SK-N-SH (cell line): ENCODE measurements around the gene CPT1B. TPM values are rescaled to one million over a fixed set of nuclear protein-coding genes. Genes with fewer than 3 reads are reported as not detected.

ENCODE experiments used
- CTCF ChIA-PET: fragments of 300-600, 350-600 bp; formaldehyde crosslinking; extraction: SDS; loops from one replicate; lab custom pipeline; 2021; lab: Yijun Ruan, JAX
- POLR2A ChIA-PET: fragments of 350-600 bp; sonication (Branson Sonifier 250); formaldehyde crosslinking; extraction: SDS; loops from one replicate; lab custom pipeline; 2020; ENCODE audit warnings: antibody characterized with exemption, inconsistent platforms; lab: Yijun Ruan, JAX
- DNase-seq: peaks from one replicate; pipeline ENCODE4 v3.0.0; 2012
- H2AFZ ChIP-seq: fragments of 200-600 bp; sonication (generic); 2 replicates; pipeline ENCODE4 v1.8.1; 2016; ENCODE audit warnings: antibody characterized with exemption, mild to moderate bottlenecking, low read depth
- H3F3A ChIP-seq: fragments of 200-600 bp; sonication (generic); replicated peaks from 2 replicates; pipeline ENCODE3; 2016; ENCODE audit warnings: antibody characterized with exemption, mild to moderate bottlenecking; ENCODE audit not compliant: insufficient read depth
- H3K27ac ChIP-seq, 2 experiments: fragments of 200-500 bp in 1 of 2; fragments of 200-600 bp in 1 of 2; sonication (Bioruptor generic) in 1 of 2; sonication (generic), shearing (Covaris generic) in 1 of 2; 2 replicates each; pipeline versions ENCODE4 v1.5.1 to v1.6.1; 2014 to 2016; ENCODE audit warnings: low read depth in 2 of 2, inconsistent platforms in 1 of 2, low read length in 1 of 2, mild to moderate bottlenecking in 1 of 2, mixed read lengths in 1 of 2
- H3K27me3 ChIP-seq: fragments of 200-600 bp; sonication (generic), shearing (Covaris generic); 2 replicates; pipeline ENCODE4 v1.6.1; 2016; ENCODE audit warnings: mixed run types; ENCODE audit not compliant: insufficient read depth
- H3K36me3 ChIP-seq, 2 experiments: fragments of 200-500 bp in 1 of 2; fragments of 200-600 bp in 1 of 2; sonication (Bioruptor generic) in 1 of 2; sonication (generic) in 1 of 2; replicated peaks in 1 of 2; 2 replicates each; pipeline versions ENCODE3 to v1.5.1; 2014 to 2016; ENCODE audit warnings: low read length in 1 of 2, mild to moderate bottlenecking in 1 of 2; ENCODE audit not compliant: insufficient read depth in 2 of 2, control insufficient read depth in 1 of 2
- H3K4me1 ChIP-seq, 2 experiments: fragments of 200-500 bp in 1 of 2; fragments of 200-600 bp in 1 of 2; sonication (Bioruptor generic) in 1 of 2; sonication (generic), shearing (Covaris generic) in 1 of 2; 2 replicates each; pipeline versions ENCODE4 v1.5.1 to v1.6.1; 2014 to 2016; ENCODE audit warnings: low read depth in 1 of 2, low read length in 1 of 2, mixed run types in 1 of 2; ENCODE audit not compliant: insufficient read depth in 2 of 2, control insufficient read depth in 1 of 2
- H3K4me2 ChIP-seq: fragments of 200-600 bp; sonication (generic), shearing (Covaris generic); 2 replicates; pipeline ENCODE4 v1.6.1; 2017; ENCODE audit warnings: mixed run types
- H3K4me3 ChIP-seq, 2 experiments: fragments of 200-500 bp in 1 of 2; fragments of 200-600 bp in 1 of 2; sonication (Bioruptor generic) in 1 of 2; sonication (generic), shearing (Covaris generic) in 1 of 2; 2 replicates each; pipeline versions ENCODE4 v1.5.1 to v1.8.1; 2014 to 2016; ENCODE audit warnings: low read depth in 2 of 2, inconsistent platforms in 1 of 2, low read length in 1 of 2, mild to moderate bottlenecking in 1 of 2, mixed read lengths in 1 of 2, moderate library complexity in 1 of 2
- H3K79me2 ChIP-seq: fragments of 200-600 bp; sonication (generic); 2 replicates; pipeline ENCODE4 v1.8.1; 2017; ENCODE audit warnings: mild to moderate bottlenecking; ENCODE audit not compliant: insufficient read depth
- H3K9ac ChIP-seq: fragments of 200-600 bp; sonication (generic); 2 replicates; pipeline ENCODE4 v1.6.1; 2017; ENCODE audit warnings: mixed run types
- H3K9me2 ChIP-seq: fragments of 200-600 bp; sonication (generic); 2 replicates; pipeline ENCODE4 v1.6.1; 2017; ENCODE audit warnings: mixed run types
- H3K9me3 ChIP-seq: fragments of 200-600 bp; sonication (generic); 2 replicates; pipeline ENCODE4 v1.6.1; 2017; ENCODE audit warnings: mixed run types, mild to moderate bottlenecking, moderate library complexity
- H4K20me1 ChIP-seq: fragments of 200-600 bp; sonication (generic); 2 replicates; pipeline ENCODE4 v1.6.1; 2017; ENCODE audit warnings: mild to moderate bottlenecking, mixed run types; ENCODE audit not compliant: insufficient read depth
- EZH2phosphoT487 ChIP-seq: fragments of 200-600 bp; sonication (generic); IDR thresholded peaks from 2 replicates; pipeline ENCODE4 v1.6.1; 2017; ENCODE audit warnings: low read depth, mixed run types, mild to moderate bottlenecking, antibody characterized with exemption, moderate library complexity, borderline replicate concordance
- FOXJ3 ChIP-seq: sonication (generic); formaldehyde crosslinking; IDR thresholded peaks from 2 replicates; pipeline ENCODE4 v1.5.1; 2020; ENCODE audit warnings: mild to moderate bottlenecking, missing genetic modification reagents
- GABPA ChIP-seq: IDR thresholded peaks from 2 replicates; pipeline ENCODE4 v1.4.0; 2012; ENCODE audit warnings: low read depth, mild to moderate bottlenecking
- IRF3 ChIP-seq: fragments of 150-350 bp; IDR thresholded peaks from 2 replicates; pipeline ENCODE4 v1.6.1; 2016; ENCODE audit warnings: mild to moderate bottlenecking, low read depth, low read length
- JUND ChIP-seq: IDR thresholded peaks from 2 replicates; pipeline ENCODE4 v1.4.0; 2012
- NFIC ChIP-seq: IDR thresholded peaks from 2 replicates; pipeline ENCODE4 v1.4.0; 2012; ENCODE audit warnings: borderline replicate concordance
- POLR2AphosphoS5 ChIP-seq: IDR thresholded peaks from 2 replicates; pipeline ENCODE4 v1.6.1; 2012; ENCODE audit warnings: low read depth, low read length
- RAD21 ChIP-seq: IDR thresholded peaks from 2 replicates; pipeline ENCODE4 v1.6.1; 2012; ENCODE audit warnings: mild to moderate bottlenecking, low read length
- TAF1 ChIP-seq: IDR thresholded peaks from 2 replicates; pipeline ENCODE4 v1.6.1; 2012; ENCODE audit warnings: low read depth, mild to moderate bottlenecking, low read length, moderate library complexity, borderline replicate concordance
- TEAD4 ChIP-seq: IDR thresholded peaks from 2 replicates; pipeline ENCODE4 v1.4.0; 2012; ENCODE audit warnings: mild to moderate bottlenecking, borderline replicate concordance; ENCODE audit not compliant: insufficient read depth
- USF1 ChIP-seq: IDR thresholded peaks from 2 replicates; pipeline ENCODE4 v1.4.0; 2012; ENCODE audit warnings: low read depth, borderline replicate concordance
- USF2 ChIP-seq: fragments of 150-350 bp; IDR thresholded peaks from 2 replicates; pipeline ENCODE4 v1.6.1; 2017; ENCODE audit warnings: antibody characterized with exemption, low read length, low read depth, borderline replicate concordance
- WGBS: methylation state at CpG from one replicate; pipeline ENCODE4 v1.1.6; 2017; ENCODE audit warnings: low lambda C conversion rate; 5-methylcytosine and 5-hydroxymethylcytosine counted together
- polyA plus RNA-seq, 3 experiments: library from polyadenylated mRNA; depleted of rRNA; stranded (reverse); fragments of >200 nt; gene quantifications; 2 replicates each; pipeline ENCODE4 v1.2.3, GENCODE V29; 2012
- TF ChIP-seq, protein P1 (sequence below): IDR thresholded peaks from 2 replicates; pipeline ENCODE4; 2012
- TF ChIP-seq, protein P2 (sequence below): IDR thresholded peaks from 2 replicates; pipeline ENCODE4 v1.4.0; 2012; ENCODE audit warnings: low read depth, borderline replicate concordance

Gene CPT1B
- polyA plus RNA-seq, 1 of the 3 experiments (the other 2 are of a cell fraction): 33.2 TPM

GRCh38 chr22:50584106-50585096, 6.2 kb upstream of the CPT1B start:
- ChIA-PET POLR2A (interaction anchor here (0.7 kb wide), 1 partner anchor 36 kb away, joined by 4 read pairs; no protein-coding TSS in a partner anchor), CTCF (interaction anchor here (0.7 to 1.1 kb wide), 3 partner anchors 36 to 258 kb away, joined by 3 to 4 read pairs (median 3); no protein-coding TSS in a partner anchor)
- H3F3A ChIP-seq: no peaks in the 10 kb centered on the region
- H3K9me3 ChIP-seq: no peaks in the 10 kb centered on the region
- 95% methylated on average over 23 of the region's 23 CpGs for WGBS
- peak overlapping the region; percentile 90 for H3K4me2 ChIP-seq
- H3K27me3 ChIP-seq: no peaks in the 10 kb centered on the region
- peaks cover 0 to 14% of the 10 kb centered on the region in 2 experiments; a peak in 1 of 4 replicates for H3K4me1 ChIP-seq
- peak overlapping the region; percentile 96 for H3K9ac ChIP-seq
- H4K20me1 ChIP-seq: no peaks in the 10 kb centered on the region
- peaks cover 0 to 9% of the 10 kb centered on the region in 2 experiments for H3K36me3 ChIP-seq
- 0 out of 4 replicates have a peak overlapping the region, but pooled peaks of 1 of the 2 experiments have one; percentile 94 for H3K4me3 ChIP-seq
- H3K27ac ChIP-seq: no peak overlapping the region
- TF ChIP-seq EZH2phosphoT487: no peak
- no peak for TF ChIP-seq TAF1
- TF ChIP-seq, protein P1, sequence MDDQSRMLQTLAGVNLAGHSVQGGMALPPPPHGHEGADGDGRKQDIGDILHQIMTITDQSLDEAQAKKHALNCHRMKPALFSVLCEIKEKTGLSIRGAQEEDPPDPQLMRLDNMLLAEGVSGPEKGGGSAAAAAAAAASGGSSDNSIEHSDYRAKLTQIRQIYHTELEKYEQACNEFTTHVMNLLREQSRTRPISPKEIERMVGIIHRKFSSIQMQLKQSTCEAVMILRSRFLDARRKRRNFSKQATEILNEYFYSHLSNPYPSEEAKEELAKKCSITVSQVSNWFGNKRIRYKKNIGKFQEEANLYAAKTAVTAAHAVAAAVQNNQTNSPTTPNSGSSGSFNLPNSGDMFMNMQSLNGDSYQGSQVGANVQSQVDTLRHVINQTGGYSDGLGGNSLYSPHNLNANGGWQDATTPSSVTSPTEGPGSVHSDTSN: no peak
- TF ChIP-seq, protein P2, sequence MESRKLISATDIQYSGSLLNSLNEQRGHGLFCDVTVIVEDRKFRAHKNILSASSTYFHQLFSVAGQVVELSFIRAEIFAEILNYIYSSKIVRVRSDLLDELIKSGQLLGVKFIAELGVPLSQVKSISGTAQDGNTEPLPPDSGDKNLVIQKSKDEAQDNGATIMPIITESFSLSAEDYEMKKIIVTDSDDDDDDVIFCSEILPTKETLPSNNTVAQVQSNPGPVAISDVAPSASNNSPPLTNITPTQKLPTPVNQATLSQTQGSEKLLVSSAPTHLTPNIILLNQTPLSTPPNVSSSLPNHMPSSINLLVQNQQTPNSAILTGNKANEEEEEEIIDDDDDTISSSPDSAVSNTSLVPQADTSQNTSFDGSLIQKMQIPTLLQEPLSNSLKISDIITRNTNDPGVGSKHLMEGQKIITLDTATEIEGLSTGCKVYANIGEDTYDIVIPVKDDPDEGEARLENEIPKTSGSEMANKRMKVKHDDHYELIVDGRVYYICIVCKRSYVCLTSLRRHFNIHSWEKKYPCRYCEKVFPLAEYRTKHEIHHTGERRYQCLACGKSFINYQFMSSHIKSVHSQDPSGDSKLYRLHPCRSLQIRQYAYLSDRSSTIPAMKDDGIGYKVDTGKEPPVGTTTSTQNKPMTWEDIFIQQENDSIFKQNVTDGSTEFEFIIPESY: no peak
- TF ChIP-seq IRF3: no peak
- TF ChIP-seq, all 33 proteins: peak for 0
- no peak overlapping the region for H2AFZ ChIP-seq
- DNase-seq: no peak
- H3K9me2 ChIP-seq: no peaks in the 10 kb centered on the region
- H3K79me2 ChIP-seq: peaks cover 24% of the 10 kb centered on the region; the same call in 1 of the 2 replicates

DNA sequence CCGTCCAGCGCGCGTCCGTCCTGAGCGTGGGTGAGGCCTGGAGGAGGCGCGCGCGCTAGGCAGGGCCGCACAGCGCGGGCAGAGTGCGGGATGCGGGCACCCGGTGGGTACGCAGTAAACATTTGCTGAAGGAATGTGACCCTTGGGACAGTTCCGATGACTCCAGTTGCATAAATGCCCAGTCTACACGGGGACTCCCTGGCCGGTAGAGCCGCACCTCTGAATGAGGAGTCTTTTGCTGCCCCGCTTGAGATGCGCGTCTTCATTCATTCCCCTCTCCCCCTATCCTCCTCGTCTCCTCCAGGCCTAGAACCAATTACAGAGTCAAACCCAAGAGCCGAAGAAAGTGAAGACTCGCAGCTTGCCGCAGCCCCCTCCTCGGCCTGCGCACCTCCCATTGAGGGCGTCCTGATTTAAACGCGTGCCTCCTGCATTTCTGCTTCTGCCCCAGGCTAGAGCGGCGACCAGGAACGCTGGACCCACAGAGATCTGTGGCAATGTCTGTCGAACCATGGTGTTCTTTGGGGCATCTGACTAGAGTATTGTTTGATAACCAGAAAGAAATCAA, 5.2 kb upstream of the CPT1B start:
- H2AFZ ChIP-seq: peak overlapping the region; percentile 66; the same call in 1 of the 2 replicates
- POLR2A ChIA-PET: interaction anchor here (0.7 to 2.3 kb wide), 2 partner anchors 37 to 58 kb away, joined by 4 to 10 read pairs; partner anchors contain the start of gene SCO2
- H3K9me3 ChIP-seq: no peaks in the 10 kb centered on the region
- no peak for DNase-seq
- no peaks in the 10 kb centered on the region for H3K9me2 ChIP-seq
- no peak for TF ChIP-seq RAD21
- TF ChIP-seq USF1: no peak
- TF ChIP-seq TEAD4: no peak
- TF ChIP-seq FOXJ3 (CRISPR knock-in tag): no peak
- no peak for TF ChIP-seq GABPA
- TF ChIP-seq NFIC: no peak
- no peak for TF ChIP-seq JUND
- TF ChIP-seq, protein P1: no peak
- TF ChIP-seq POLR2AphosphoS5: no peak
- TF ChIP-seq USF2: no peak
- CTCF ChIA-PET: interaction anchor here (2.0 to 2.6 kb wide), 2 partner anchors 37 to 58 kb away, joined by 6 to 9 read pairs; partner anchors contain the start of gene SCO2
- peaks cover 0 to 14% of the 10 kb centered on the region in 2 experiments; a peak in 1 of 4 replicates for H3K4me1 ChIP-seq
- no peaks in the 10 kb centered on the region for H3F3A ChIP-seq
- H3K4me2 ChIP-seq: peak overlapping the region; percentile 90
- H4K20me1 ChIP-seq: no peaks in the 10 kb centered on the region
- peak overlapping the region; percentile 96 for H3K9ac ChIP-seq
- H3K36me3 ChIP-seq: peaks cover 0 to 20% of the 10 kb centered on the region in 2 experiments
- peak overlapping the region in 1 of 2 experiments; percentile 67; a peak in 3 of 4 replicates for H3K27ac ChIP-seq
- H3K4me3 ChIP-seq: peak overlapping the region; percentile 89 to 94
- H3K27me3 ChIP-seq: no peaks in the 10 kb centered on the region
- 4% methylated on average over 23 of the region's 37 CpGs for WGBS
- peaks cover 24% of the 10 kb centered on the region; the same call in 1 of the 2 replicates for H3K79me2 ChIP-seq
